ENCODE results near the gene POLR3H. TPM values are rescaled to one million over a fixed set of nuclear protein-coding genes. Genes with fewer than 3 reads are reported as not detected.
A peak's percentile ranks its signal among the peaks of the same experiment; 100 is the strongest.
"Not testable (repeated sequence)": the region's sequence is repeated elsewhere in the genome, so short reads cannot be mapped to it uniquely, and the experiment has no call there.

Gene POLR3H
- 10 to 100 TPM; 16.1 to 27.5 (median 22.1) TPM for polyA plus RNA-seq (ENCODE audit: insufficient read length in 10 of 10)
- long read RNA-seq, donor 1, full-length matches to known transcripts, result 7 of 133 reads
- long read RNA-seq, donor 1, partial matches to known transcripts, result 110 of 133 reads
- long read RNA-seq, donor 1, other reads (novel, unspliced or antisense), result 16 of 133 reads
- long read RNA-seq, donor 2, full-length matches to known transcripts, result 6 of 6 reads
- long read RNA-seq, donor 2, partial matches to known transcripts, result 0 of 6 reads
- long read RNA-seq, donor 2, other reads (novel, unspliced or antisense), result 0 of 6 reads
- long read RNA-seq, donor 3, result 0 reads
- long read RNA-seq, donor 4, full-length matches to known transcripts, result 4 of 4 reads
- long read RNA-seq, donor 4, partial matches to known transcripts, result 0 of 4 reads
- long read RNA-seq, donor 4, other reads (novel, unspliced or antisense), result 0 of 4 reads
- long read RNA-seq, donor 5, full-length matches to known transcripts, result 4 of 4 reads
- long read RNA-seq, donor 5, partial matches to known transcripts, result 0 of 4 reads
- long read RNA-seq, donor 5, other reads (novel, unspliced or antisense), result 0 of 4 reads
- long read RNA-seq, donor 6, full-length matches to known transcripts, result 8 of 149 reads
- long read RNA-seq, donor 6, partial matches to known transcripts, result 120 of 149 reads
- long read RNA-seq, donor 6, other reads (novel, unspliced or antisense), result 21 of 149 reads
- long read RNA-seq, donor 7, full-length matches to known transcripts, result 5 of 5 reads
- long read RNA-seq, donor 7, partial matches to known transcripts, result 0 of 5 reads
- long read RNA-seq, donor 7, other reads (novel, unspliced or antisense), result 0 of 5 reads
- long read RNA-seq, donor 8, full-length matches to known transcripts, result 4 of 4 reads
- long read RNA-seq, donor 8, partial matches to known transcripts, result 0 of 4 reads
- long read RNA-seq, donor 8, other reads (novel, unspliced or antisense), result 0 of 4 reads
- long read RNA-seq, donor 9, result 0 reads

- peak; percentile 98 to 100 (median 99) for DNase-seq
Observed at GRCh38 chr22:41543854-41544670, at the start of gene POLR3H. POLR3H (minus strand) TSS chr22:41544470; CDS start chr22:41544101, 369 bp downstream.

- DNase-seq, result not testable (repeated sequence)
Observed at GRCh38 chr22:41593336-41593960, 49.2 kb upstream of the POLR3H start.

- peak; percentile 100 for DNase-seq
Observed at GRCh38 chr22:41589391-41590241, 45.3 kb upstream of the POLR3H start, which contains the start of gene PMM1. PMM1 (minus strand) TSS chr22:41589840; CDS start chr22:41589805, 35 bp downstream.

GRCh38 chr22:41587347-41587723 is 43.1 kb upstream of the POLR3H start:
- no peak for DNase-seq

- DNase-seq, result no peak
Observed at GRCh38 chr22:41585898-41586297, 41.6 kb upstream of the POLR3H start.

- no peak for DNase-seq
Observed at GRCh38 chr22:41584881-41585280, 40.6 kb upstream of the POLR3H start.

- DNase-seq, result no peak
Observed at GRCh38 chr22:41582694-41583093, 38.4 kb upstream of the POLR3H start.

- no peak for DNase-seq
Observed at GRCh38 chr22:41579997-41580355, 35.7 kb upstream of the POLR3H start.

- no peak for DNase-seq
Observed at GRCh38 chr22:41579297-41579996, 35.2 kb upstream of the POLR3H start.

GRCh38 chr22:41578818-41579217 is 34.5 kb upstream of the POLR3H start:
- DNase-seq, result no peak

- no peak for DNase-seq
Observed at GRCh38 chr22:41578114-41578513, 33.8 kb upstream of the POLR3H start.

GRCh38 chr22:41576877-41577276 is 32.6 kb upstream of the POLR3H start:
- peak in 1 of 3 donors; percentile 62 for DNase-seq

GRCh38 chr22:41575533-41575932 is 31.3 kb upstream of the POLR3H start:
- DNase-seq, result no peak

GRCh38 chr22:41574847-41575381 is 30.6 kb upstream of the POLR3H start:
- peak in 2 of 3 donors; percentile 58 to 78 for DNase-seq

- DNase-seq, result no peak
Observed at GRCh38 chr22:41573677-41574076, 29.4 kb upstream of the POLR3H start.

GRCh38 chr22:41572305-41572704 is 28.0 kb upstream of the POLR3H start:
- DNase-seq, result not testable (repeated sequence)

- no peak for DNase-seq
Observed at GRCh38 chr22:41571786-41572185, 27.5 kb upstream of the POLR3H start.

GRCh38 chr22:41570221-41570620 is 26.0 kb upstream of the POLR3H start:
- no peak for DNase-seq

GRCh38 chr22:41568811-41569210 is 24.5 kb upstream of the POLR3H start:
- no peak for DNase-seq

Measured in muscle of back (tissue), 13 donors.